BJ (cell line): ENCODE measurements around the gene MFAP1. TPM values are rescaled to one million over a fixed set of nuclear protein-coding genes. Genes with fewer than 3 reads are reported as not detected.

Source experiments
- CTCF ChIA-PET: fragments of 350-600 bp; formaldehyde crosslinking; extraction: SDS; loops from one replicate; lab custom pipeline; 2021; ENCODE audit warnings: antibody characterized with exemption, inconsistent platforms; lab: Yijun Ruan, JAX
- POLR2A ChIA-PET: fragments of 300-600 bp; sonication (Branson Sonifier 250); formaldehyde crosslinking; extraction: SDS; loops from one replicate; lab custom pipeline; 2021; ENCODE audit warnings: antibody characterized with exemption; lab: Charles Lee
- DNase-seq: peaks from one replicate; pipeline ENCODE4 v3.0.0-alpha.2; 2011; ENCODE audit warnings: low read depth
- H3K27me3 ChIP-seq: 2 replicates; pipeline ENCODE4 v1.6.0; 2011; ENCODE audit warnings: low read length; ENCODE audit not compliant: control insufficient read depth, insufficient read depth
- H3K36me3 ChIP-seq: 2 replicates; pipeline ENCODE4 v1.5.1; 2011; ENCODE audit warnings: low read length; ENCODE audit not compliant: control insufficient read depth, insufficient read depth
- H3K4me3 ChIP-seq: 2 replicates; pipeline ENCODE4 v1.5.1; 2011; ENCODE audit warnings: low read depth, mild to moderate bottlenecking, control low read depth, low read length
- CTCF ChIP-seq: IDR thresholded peaks from 2 replicates; pipeline ENCODE4 v1.5.1; 2011; ENCODE audit warnings: low read depth, mild to moderate bottlenecking, control low read depth, inconsistent platforms, low read length, moderate library complexity; ENCODE audit not compliant: insufficient read depth
- polyA plus RNA-seq: library from polyadenylated mRNA; depleted of rRNA; stranded (reverse); fragments of >200 nt; gene quantifications from 2 replicates; pipeline ENCODE4 v1.2.3, GENCODE V29; 2011

Gene MFAP1
- polyA plus RNA-seq, 1 experiment, result 13.1 TPM

GRCh38 chr15:43777267-43777914 lies 47.1 kb downstream of the MFAP1 start:
- no peaks in the 10 kb centered on the region for H3K27me3 ChIP-seq
- H3K4me3 ChIP-seq, result peak overlapping the region; percentile 50
- DNase-seq, result no peak
- H3K36me3 ChIP-seq, result peaks cover 1% of the 10 kb centered on the region; the same call in 1 of the 2 replicates
- TF ChIP-seq CTCF, result peak; percentile 88
- POLR2A ChIA-PET, result interaction anchor here (0.6 to 0.9 kb wide), 2 partner anchors 20 to 31 kb away, joined by 6 to 8 read pairs; partner anchors contain the start of gene PDIA3
- CTCF ChIA-PET, result interaction anchor here (0.6 to 2.2 kb wide), 11 partner anchors 9 to 425 kb away, joined by 3 to 12 read pairs (median 4); partner anchors contain the start of gene SERINC4

GRCh38 chr15:43776718-43777266 lies 47.7 kb downstream of the MFAP1 start, which contains the start of gene ELL3:
Gene ELL3 (minus strand): TSS chr15:43776966. CDS start chr15:43776901, 65 bp downstream.
- CTCF ChIA-PET, result interaction anchor here (0.6 to 2.2 kb wide), 10 partner anchors 9 to 424 kb away, joined by 3 to 12 read pairs (median 4); partner anchors contain the start of gene SERINC4
- POLR2A ChIA-PET, result interaction anchor here (0.6 to 0.9 kb wide), 2 partner anchors 20 to 31 kb away, joined by 6 to 8 read pairs; partner anchors contain the start of gene PDIA3
- TF ChIP-seq CTCF, result no peak
- no peaks in the 10 kb centered on the region for H3K27me3 ChIP-seq
- peak within 1 kb of the TSS; percentile 50 for H3K4me3 ChIP-seq
- no peak for DNase-seq
- peaks cover 4% of the 10 kb centered on the region for H3K36me3 ChIP-seq

GRCh38 chr15:43776101-43776717 lies 48.3 kb downstream of the MFAP1 start:
- Histone ChIP-seq H3K4me3 (peak overlapping the region; percentile 50), H3K36me3 (peaks cover 6% of the 10 kb centered on the region), H3K27me3 (no peaks in the 10 kb centered on the region)
- DNase-seq, result no peak
- POLR2A ChIA-PET, result interaction anchor here (0.9 kb wide), 1 partner anchor 30 kb away, joined by 6 read pairs; the partner anchor contains the start of gene PDIA3
- TF ChIP-seq CTCF, result no peak
- CTCF ChIA-PET, result interaction anchor here (0.6 to 2.2 kb wide), 7 partner anchors 10 to 23 kb away, joined by 4 to 12 read pairs (median 7); partner anchors contain the start of gene SERINC4

- CTCF ChIA-PET, result interaction anchor here (0.6 to 2.2 kb wide), 3 partner anchors 10 to 131 kb away, joined by 3 to 5 read pairs (median 4); partner anchors contain the start of gene SERINC4
- Histone ChIP-seq H3K27me3 (no peaks in the 10 kb centered on the region), H3K4me3 (no peak overlapping the region), H3K36me3 (peaks cover 6% of the 10 kb centered on the region)
- peak; percentile 37; the same call in 1 of the 2 replicates for TF ChIP-seq CTCF
- POLR2A ChIA-PET, result no interaction called here
- DNase-seq, result no peak
These were observed 49.0 kb downstream of the MFAP1 start for GRCh38 chr15:43775411-43775965.
